Left lung (tissue), 10 donors: ENCODE measurements around the gene E2F7. TPM values are rescaled to one million over a fixed set of nuclear protein-coding genes. Genes with fewer than 3 reads are reported as not detected.
"Not testable (repeated sequence)": the region's sequence is repeated elsewhere in the genome, so short reads cannot be mapped to it uniquely, and the experiment has no call there.

Source experiments
- ATAC-seq: fragments of 200-7000 bp; cut with Tn5 transposase; one replicate; pipeline ENCODE4 v1.9.1; 2020; ENCODE audit warnings: moderate library complexity
- DNase-seq, 4 donors: peaks; one replicate each; pipeline ENCODE4 v3.0.0-alpha.2; 2013 to 2020
- H3K27ac ChIP-seq, 2 donors: fragments of 200-600 bp; sonication (generic) in 1 of 2; one replicate each; pipeline versions ENCODE4 v1.5.0 to v1.8.0; 2020 to 2021
- H3K27me3 ChIP-seq, 2 donors: fragments of 200-600 bp; sonication (generic) in 1 of 2; one replicate each; pipeline versions ENCODE4 v1.5.0 to v1.8.0; 2020 to 2021
- H3K36me3 ChIP-seq, 2 donors: fragments of 200-600 bp; sonication (generic) in 1 of 2; one replicate each; pipeline versions ENCODE4 v1.5.0 to v1.8.0; 2020 to 2021
- H3K4me1 ChIP-seq, 2 donors: fragments of 200-600 bp; one replicate each; pipeline ENCODE4 v1.8.0; 2021
- H3K4me3 ChIP-seq, 2 donors: fragments of 200-600 bp; sonication (generic) in 1 of 2; one replicate each; pipeline versions ENCODE4 v1.5.0 to v1.8.0; 2020 to 2021; ENCODE audit warnings: mild to moderate bottlenecking in 1 of 2
- H3K9me3 ChIP-seq, 2 donors: fragments of 200-600 bp; sonication (generic) in 1 of 2; one replicate each; pipeline versions ENCODE4 v1.5.0 to v1.8.0; 2020 to 2021
- CTCF ChIP-seq, 2 donors: fragments of 200-600 bp; sonication (generic) in 1 of 2; IDR thresholded peaks; one replicate each; pipeline versions ENCODE4 v1.5.0 to v1.8.0; 2021; ENCODE audit warnings: antibody characterized with exemption in 2 of 2
- intact Hi-C, 2 donors: fragments of 100-400 bp; cut with DNase I; formaldehyde crosslinking; loops; one replicate each; pipeline versions ENCODE4 v1.11.2 to v1.14.2; 2022
- polyA plus RNA-seq, 6 donors: library from polyadenylated mRNA; unstranded; fragments of 120-200 nt; gene quantifications; one replicate each; pipeline ENCODE4 v1.2.1, GENCODE V29; 2013; ENCODE audit not compliant: insufficient read length in 6 of 6
- total RNA-seq, 2 donors: library from RNA; stranded (reverse); fragmentation: NEBNext Ultra II Directional; extraction: Animal tissue kit (Norgen Biotek cat#: 25700); gene quantifications; one replicate each; pipeline ENCODE4 v1.2.1, GENCODE V29; 2021
- donor health status: DM: no; HTN: yes; CAD: no.
- donor health status: DM: no; HTN: no; CAD: no.

Gene E2F7
- total and polyA plus RNA-seq, 8 donors = 1.7 to 10.9 (median 6.8) TPM

DNA sequence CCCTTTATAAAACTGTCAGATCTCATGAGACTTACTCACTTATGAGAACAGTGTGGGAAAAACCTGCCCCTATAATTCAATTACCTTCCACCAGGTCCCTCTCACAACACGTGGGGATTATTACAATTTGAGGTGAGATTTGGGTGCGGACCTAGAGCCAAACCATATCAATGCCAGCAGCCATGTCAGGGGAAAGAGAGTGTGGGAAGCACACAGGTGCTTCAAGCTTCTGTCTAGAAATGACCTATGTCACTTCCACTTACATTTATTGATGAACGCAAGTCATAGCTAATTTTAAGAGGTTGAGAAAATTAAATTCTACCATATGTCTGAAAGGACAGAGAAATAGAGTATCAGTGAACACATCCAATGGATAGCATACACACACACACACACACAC, 32.5 kb upstream of the E2F7 start:
- H3K4me1 ChIP-seq = no peaks in the 10 kb centered on the region

DNA sequence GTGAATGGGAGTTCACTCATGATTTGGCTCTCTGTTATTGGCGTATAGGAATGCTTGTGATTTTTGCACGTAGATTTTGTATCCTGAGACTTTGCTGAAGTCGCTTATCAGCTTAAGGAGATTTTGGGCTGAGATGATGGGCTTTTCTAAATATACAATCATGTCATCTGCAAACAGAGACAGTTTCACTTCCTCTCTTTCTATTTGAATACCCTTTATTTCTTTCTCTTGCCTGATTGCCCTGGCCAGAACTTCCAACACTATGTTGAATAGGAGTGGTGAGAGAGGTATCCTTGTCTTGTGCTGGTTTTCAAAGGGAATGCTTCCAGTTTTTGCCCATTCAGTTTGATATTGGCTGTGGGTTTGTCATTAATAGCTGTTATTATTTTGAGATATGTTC, 26.9 kb upstream of the E2F7 start:
- DNase-seq, H3K27me3 ChIP-seq, H3K4me3 ChIP-seq, ATAC-seq, H3K9me3 ChIP-seq, H3K4me1 ChIP-seq, H3K27ac ChIP-seq, H3K36me3 ChIP-seq, intact Hi-C loops: not testable (repeated sequence)

More for the DNA sequence above, 32.5 kb upstream of the E2F7 start:
- H3K27ac ChIP-seq = no peak overlapping the region
- no peaks in the 10 kb centered on the region for H3K9me3 ChIP-seq
- no peak for DNase-seq
- no peak for ATAC-seq
- intact Hi-C loops = no loop called here
- no peak for TF ChIP-seq CTCF (IDR thresholded peaks at IDR 0.05)
- no peaks in the 10 kb centered on the region for H3K27me3 ChIP-seq
- H3K36me3 ChIP-seq = no peaks in the 10 kb centered on the region
- no peak overlapping the region for H3K4me3 ChIP-seq

GRCh38 chr12:77089686-77090220, 24.4 kb upstream of the E2F7 start:
- no peak for TF ChIP-seq CTCF (IDR thresholded peaks at IDR 0.05)

DNA sequence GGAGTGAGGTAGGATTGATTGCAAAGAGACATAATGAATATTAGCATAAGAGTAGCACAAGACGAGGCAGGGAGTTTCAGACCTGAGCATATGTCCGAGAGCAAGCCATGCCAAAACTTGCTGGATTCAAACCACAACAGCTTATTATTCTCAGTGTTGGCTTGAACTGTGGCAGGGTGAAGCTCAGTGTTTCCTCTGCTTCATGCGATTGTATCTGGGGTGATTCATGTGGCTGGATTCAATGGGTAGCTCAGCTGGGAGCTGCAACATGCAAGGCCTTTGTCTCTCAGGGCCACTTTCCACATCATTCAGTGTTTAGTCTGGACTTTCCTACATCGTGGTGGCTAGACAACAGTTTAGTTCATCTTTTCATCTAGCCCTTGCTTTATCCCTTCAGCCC, 22.1 kb upstream of the E2F7 start:
- no peaks in the 10 kb centered on the region for H3K36me3 ChIP-seq
- intact Hi-C loops = no loop called here
- TF ChIP-seq CTCF (IDR thresholded peaks at IDR 0.05) = no peak
- no peak for DNase-seq
- H3K27me3 ChIP-seq = no peaks in the 10 kb centered on the region
- H3K27ac ChIP-seq = no peak overlapping the region
- ATAC-seq = peak; percentile 52
- H3K4me3 ChIP-seq = no peak overlapping the region
- no peaks in the 10 kb centered on the region for H3K4me1 ChIP-seq
- no peaks in the 10 kb centered on the region for H3K9me3 ChIP-seq

More at GRCh38 chr12:77089686-77090220, 24.4 kb upstream of the E2F7 start:
- Histone ChIP-seq H3K36me3 (no peaks in the 10 kb centered on the region), H3K27me3 (no peaks in the 10 kb centered on the region), H3K4me1 (no peaks in the 10 kb centered on the region), H3K27ac (no peak overlapping the region), H3K9me3 (no peaks in the 10 kb centered on the region), H3K4me3 (no peak overlapping the region)
- ATAC-seq (no peak), DNase-seq (no peak)
- intact Hi-C loops = no loop called here

- DNase-seq (no peak), ATAC-seq (no peak)
- Histone ChIP-seq H3K4me1 (no peaks in the 10 kb centered on the region), H3K9me3 (no peaks in the 10 kb centered on the region), H3K27me3 (no peaks in the 10 kb centered on the region), H3K36me3 (no peaks in the 10 kb centered on the region), H3K4me3 (no peak overlapping the region), H3K27ac (no peak overlapping the region)
- no peak for TF ChIP-seq CTCF (IDR thresholded peaks at IDR 0.05)
- intact Hi-C loops = no loop called here
These were observed 16.7 kb upstream of the E2F7 start for GRCh38 chr12:77082021-77082420.

- Histone ChIP-seq H3K9me3 (no peaks in the 10 kb centered on the region), H3K27me3 (no peaks in the 10 kb centered on the region), H3K4me3 (no peak overlapping the region), H3K4me1 (no peaks in the 10 kb centered on the region), H3K27ac (no peak overlapping the region), H3K36me3 (no peaks in the 10 kb centered on the region)
- intact Hi-C loops = no loop called here
- no peak for DNase-seq
- ATAC-seq = no peak
- no peak for TF ChIP-seq CTCF (IDR thresholded peaks at IDR 0.05)
These were observed 14.3 kb upstream of the E2F7 start for GRCh38 chr12:77079631-77080030.
